GM12878 (cell line): ENCODE measurements around the gene OTUD5. TPM values are rescaled to one million over a fixed set of nuclear protein-coding genes. Genes with fewer than 3 reads are reported as not detected.

Experiments used
- ATAC-seq: fragments of 200-7000 bp; cut with Tn5 transposase; 3 replicates; pipeline ENCODE4 v1.9.1; 2020; ENCODE audit warnings: mild to moderate bottlenecking, moderate library complexity
- BruUV-seq: library from RNA; stranded (reverse); fragments of 400-500 nt; replicated peaks from 2 replicates; lab custom pipeline; 2021; lab: Mats Ljungman, UMichigan
- CTCF ChIA-PET: fragments of 300-600 bp; sonication (Branson Sonifier 250); formaldehyde crosslinking; extraction: SDS; loops from one replicate; lab custom pipeline; 2021; ENCODE audit warnings: inconsistent platforms; lab: Yijun Ruan, JAX
- POLR2A ChIA-PET: fragments of 350-600 bp; formaldehyde crosslinking; extraction: SDS; loops from one replicate; lab custom pipeline; 2021; ENCODE audit warnings: inconsistent platforms; lab: Charles Lee
- RAD21 ChIA-PET: fragments of 300-600 bp; sonication (Branson Sonifier 250); formaldehyde crosslinking; loops from one replicate; lab custom pipeline; 2023; ENCODE audit warnings: antibody characterized with exemption; ENCODE audit not compliant: unreplicated experiment; lab: Charles Lee
- SMC1A ChIA-PET: fragments of 300-600 bp; sonication (Branson Sonifier 250); formaldehyde crosslinking; loops from one replicate; lab custom pipeline; 2023; ENCODE audit not compliant: unreplicated experiment, uncharacterized antibody; lab: Charles Lee
- DNase-seq: peaks from one replicate; pipeline ENCODE4 v3.0.0-alpha.2; 2011; ENCODE audit warnings: low read depth, low spot score
- FAIRE-seq: peaks from 3 replicates; lab custom pipeline; 2011; peaks lifted over from hg19 to GRCh38; lab: Jason Lieb, UNC
- H2AFZ ChIP-seq: 2 replicates; pipeline ENCODE4 v1.6.0; 2011; ENCODE audit warnings: low read depth, low read length, control low read depth; ENCODE audit not compliant: control insufficient read depth
- H3K27ac ChIP-seq: 2 replicates; pipeline ENCODE4 v1.5.1; 2011; ENCODE audit warnings: control low read depth; ENCODE audit not compliant: control insufficient read depth, insufficient read depth
- H3K27me3 ChIP-seq, 2 experiments: replicated peaks in 1 of 2; 2 replicates each; pipeline versions ENCODE4 v1.6.0 to v1.6.1; 2011; ENCODE audit warnings: low read length in 1 of 2; ENCODE audit not compliant: control insufficient read depth in 2 of 2, insufficient read depth in 2 of 2
- H3K36me3 ChIP-seq, 2 experiments: 2 replicates each; pipeline ENCODE4 v1.5.1; 2011; ENCODE audit warnings: low read length in 1 of 2; ENCODE audit not compliant: control insufficient read depth in 2 of 2, insufficient read depth in 2 of 2
- H3K4me1 ChIP-seq: 2 replicates; pipeline ENCODE4 v1.6.1; 2011; ENCODE audit warnings: mild to moderate bottlenecking, low read length, moderate library complexity, mixed read lengths; ENCODE audit not compliant: control insufficient read depth, insufficient read depth
- H3K4me2 ChIP-seq: 2 replicates; pipeline ENCODE4 v1.6.0; 2011; ENCODE audit warnings: control low read depth; ENCODE audit not compliant: control insufficient read depth, insufficient read depth
- H3K4me3 ChIP-seq: fragments of 200-600 bp; sonication (generic); 2 replicates; pipeline ENCODE4 v1.5.1; 2016
- H3K79me2 ChIP-seq: 2 replicates; pipeline ENCODE4 v1.6.0; 2011; ENCODE audit warnings: low read length; ENCODE audit not compliant: control insufficient read depth, insufficient read depth
- H3K9ac ChIP-seq: 2 replicates; pipeline ENCODE4 v1.8.0; 2011; ENCODE audit warnings: low read length, control low read depth, mixed read lengths; ENCODE audit not compliant: control insufficient read depth, insufficient read depth
- H3K9me3 ChIP-seq: replicated peaks from 3 replicates; pipeline ENCODE4 v1.5.1; 2011; ENCODE audit warnings: mild to moderate bottlenecking, low read length; ENCODE audit not compliant: control insufficient read depth, insufficient read depth
- H4K20me1 ChIP-seq: 2 replicates; pipeline ENCODE4 v1.6.0; 2011; ENCODE audit not compliant: control insufficient read depth, insufficient read depth
- CEBPB ChIP-seq, 2 experiments: fragments of 150-350 bp in 1 of 2; IDR thresholded peaks; 2 replicates each; pipeline ENCODE4 v1.6.1; 2012 to 2014; ENCODE audit warnings: low read depth in 2 of 2, low read length in 2 of 2, borderline replicate concordance in 1 of 2, inconsistent platforms in 1 of 2
- EED ChIP-seq: sonication (generic); IDR thresholded peaks from 2 replicates; pipeline ENCODE4 v1.6.1; 2016; ENCODE audit warnings: antibody characterized with exemption, low read depth
- EP300 ChIP-seq, 2 experiments: fragments of 150-350 bp in 1 of 2; IDR thresholded peaks; 2 replicates each; pipeline ENCODE4 v1.6.1; 2011 to 2012; ENCODE audit warnings: low read depth in 2 of 2, low read length in 2 of 2, borderline replicate concordance in 1 of 2, improper control_type of control experiment in 1 of 2, inconsistent platforms in 1 of 2; ENCODE audit not compliant: control insufficient read depth in 1 of 2
- EZH2 ChIP-seq: IDR thresholded peaks from 2 replicates; pipeline ENCODE4 v1.6.1; 2012; ENCODE audit warnings: low read depth, mild to moderate bottlenecking, control low read depth, inconsistent platforms, low read length, borderline replicate concordance; ENCODE audit not compliant: control insufficient read depth
- HDGF ChIP-seq: fragments of 450-650 bp; IDR thresholded peaks from 2 replicates; pipeline ENCODE4 v1.6.1; 2016; ENCODE audit warnings: antibody characterized with exemption
- IKZF1 ChIP-seq: fragments of 450-650 bp; conservative IDR thresholded peaks from 2 replicates; pipeline ENCODE4 v1.6.1; 2017; ENCODE audit warnings: antibody characterized with exemption, mild to moderate bottlenecking
- IKZF2 ChIP-seq, 2 experiments: fragments of 450-650 bp; IDR thresholded peaks; 2 replicates each; pipeline ENCODE4 v1.6.1; 2017; ENCODE audit warnings: mild to moderate bottlenecking in 2 of 2, moderate library complexity in 2 of 2
- IRF3 ChIP-seq: fragments of 450-650 bp; IDR thresholded peaks from 2 replicates; pipeline ENCODE4 v1.6.1; 2014; ENCODE audit warnings: mild to moderate bottlenecking
- LARP7 ChIP-seq: fragments of 450-650 bp; IDR thresholded peaks from 2 replicates; pipeline ENCODE4 v1.6.1; 2017; ENCODE audit warnings: mild to moderate bottlenecking
- MEF2A ChIP-seq: IDR thresholded peaks from 2 replicates; pipeline ENCODE4 v1.6.1; 2011; ENCODE audit warnings: low read depth, mild to moderate bottlenecking, low read length, moderate library complexity; ENCODE audit not compliant: insufficient read depth
- NR2C1 ChIP-seq: fragments of 450-650 bp; IDR thresholded peaks from 2 replicates; pipeline ENCODE4 v1.6.1; 2017; ENCODE audit warnings: antibody characterized with exemption, mild to moderate bottlenecking, moderate library complexity
- NR2F1 ChIP-seq: fragments of 450-650 bp; conservative IDR thresholded peaks from 2 replicates; pipeline ENCODE4 v1.6.1; 2017; ENCODE audit warnings: mild to moderate bottlenecking
- PAX5 ChIP-seq: IDR thresholded peaks from 2 replicates; pipeline ENCODE4 v1.6.1; 2011; ENCODE audit warnings: low read depth, low read length, borderline replicate concordance
- POLR2AphosphoS2 ChIP-seq: IDR thresholded peaks from 2 replicates; pipeline ENCODE4 v1.6.1; 2011; ENCODE audit warnings: low read depth, mild to moderate bottlenecking, low read length, improper control_type of control experiment, moderate library complexity
- RCOR1 ChIP-seq: conservative IDR thresholded peaks from 2 replicates; pipeline ENCODE4 v1.6.1; 2012; ENCODE audit warnings: low read depth, low read length, improper control_type of control experiment
- RELA ChIP-seq: fragments of 450-650 bp; IDR thresholded peaks from 2 replicates; pipeline ENCODE4 v1.8.0; 2014; ENCODE audit warnings: borderline replicate concordance; ENCODE audit not compliant: partially characterized antibody
- TBL1XR1 ChIP-seq: IDR thresholded peaks from 2 replicates; pipeline ENCODE4 v1.6.1; 2012; ENCODE audit warnings: low read depth, low read length, improper control_type of control experiment
- WGBS: methylation state at CpG from one replicate; pipeline ENCODE4 v1.1.6; 2016; ENCODE audit warnings: low lambda C conversion rate; ENCODE audit not compliant: insufficient replicate concordance, insufficient coverage; ENCODE audit errors: missing lambda C conversion rate; 5-methylcytosine and 5-hydroxymethylcytosine counted together
- in situ Hi-C: fragments of 300-500 bp; cut with MboI; formaldehyde crosslinking; loops from 9 replicates; pipeline ENCODE4 v1.14.3; 2018; ENCODE audit warnings: mixed read lengths
- intact Hi-C: fragments of 100-400 bp; cut with micrococcal nuclease; formaldehyde crosslinking; loops from one replicate; pipeline ENCODE4 v1.14.2; 2022; ENCODE audit not compliant: unreplicated experiment
- polyA plus RNA-seq, 11 experiments: library from polyadenylated mRNA; depleted of rRNA in 4 of 11; unstranded in 6 of 11; stranded (reverse) in 5 of 11; fragments of >200 nt; fragmentation: Nextera tagmentation in 4 of 11; fragmentation: Illumina TruSeq in 1 of 11; extraction: Ambion mirVana in 4 of 11; extraction: Trizol in 1 of 11; gene quantifications; 1 replicate in 1 of 11; 2 replicates in 10 of 11; pipeline versions ENCODE4 v1.2.1 to v1.2.3, GENCODE V29; 2011 to 2016; ENCODE audit warnings: inconsistent platforms in 2 of 11, missing spikeins in 2 of 11, low read depth in 1 of 11
- total RNA-seq, 4 experiments: library from RNA; depleted of rRNA in 3 of 4; stranded (reverse); fragments of >200 nt in 3 of 4; fragmentation: Illumina TruSeq in 1 of 4; extraction: Trizol in 1 of 4; gene quantifications; 2 replicates each; pipeline versions ENCODE4 v1.2.1 to v1.2.3, GENCODE V29; 2013 to 2021

The OTUD5 gene
- total and polyA plus RNA-seq, 10 of the 15 experiments (the other 5 are each of a cell fraction or from before 2014, with no cell fraction given) = 2.0 to 50.3 (median 22.7) TPM

GRCh38 chrX:48935301-48935670, 22.1 kb downstream of the OTUD5 start:
- H3K4me2 ChIP-seq = no peak overlapping the region
- WGBS = 100% methylated on average over 1 of the region's 1 CpG
- H3K79me2 ChIP-seq = peaks cover 26% of the 10 kb centered on the region
- RAD21 ChIA-PET = no interaction called here
- H3K4me1 ChIP-seq = peaks cover 61% of the 10 kb centered on the region
- no peak for DNase-seq
- H3K27ac ChIP-seq = peak overlapping the region; percentile 83; the same call in 1 of the 2 replicates
- SMC1A ChIA-PET = no interaction called here
- FAIRE-seq = no peak
- in situ Hi-C loops = loop anchor here (25.0 kb wide), 1 partner anchor 1723 kb away; the partner anchor contains the start of gene CDK16
- no TSS peak for BruUV-seq
- H3K4me3 ChIP-seq = no peak overlapping the region
- no peaks in the 10 kb centered on the region for H4K20me1 ChIP-seq
- no peaks in the 10 kb centered on the region; the same call in 2 of the 3 replicates for H3K9me3 ChIP-seq
- H3K36me3 ChIP-seq = peaks cover 2 to 8% of the 10 kb centered on the region in 2 experiments; a peak in 3 of 4 replicates
- intact Hi-C loops = loop anchor here (5.0 kb wide), 2 partner anchors 133 to 853 kb away; partner anchors contain the start of gene HDAC6
- POLR2A ChIA-PET = interaction anchor here (0.7 kb wide), 1 partner anchor 1355 kb away, joined by 3 read pairs; no protein-coding TSS in a partner anchor
- H3K27me3 ChIP-seq = no peaks in the 10 kb centered on the region
- CTCF ChIA-PET = no interaction called here
- H3K9ac ChIP-seq = no peak overlapping the region
- TF ChIP-seq POLR2AphosphoS2 = no peak
- TF ChIP-seq RCOR1 = no peak
- TF ChIP-seq EP300 (IDR thresholded peaks at IDR 0.05; ENCODE audit: borderline replicate concordance in 1 of 2, control insufficient read depth in 1 of 2, low read depth in 2 of 2, low read length in 2 of 2) = no peak
- no peak for TF ChIP-seq EED
- no peak for TF ChIP-seq PAX5
- TF ChIP-seq IKZF1 = no peak
- no peak for TF ChIP-seq IKZF2 (IDR thresholded peaks at IDR 0.05)
- no peak for TF ChIP-seq RELA
- TF ChIP-seq NR2C1 = no peak
- TF ChIP-seq MEF2A = no peak
- no peak for TF ChIP-seq IRF3
- no peak for TF ChIP-seq HDGF
- TF ChIP-seq NR2F1 = no peak
- no peak for TF ChIP-seq EZH2
- no peak for TF ChIP-seq LARP7
- TF ChIP-seq CEBPB (IDR thresholded peaks at IDR 0.05; ENCODE audit: borderline replicate concordance in 1 of 2, low read depth in 2 of 2, low read length in 2 of 2) = no peak
- TF ChIP-seq TBL1XR1 = no peak
- no peak for ATAC-seq
- no peak overlapping the region for H2AFZ ChIP-seq
